Measurements from ENCODE around the gene CXXC4.

Gene CXXC4

DNA sequence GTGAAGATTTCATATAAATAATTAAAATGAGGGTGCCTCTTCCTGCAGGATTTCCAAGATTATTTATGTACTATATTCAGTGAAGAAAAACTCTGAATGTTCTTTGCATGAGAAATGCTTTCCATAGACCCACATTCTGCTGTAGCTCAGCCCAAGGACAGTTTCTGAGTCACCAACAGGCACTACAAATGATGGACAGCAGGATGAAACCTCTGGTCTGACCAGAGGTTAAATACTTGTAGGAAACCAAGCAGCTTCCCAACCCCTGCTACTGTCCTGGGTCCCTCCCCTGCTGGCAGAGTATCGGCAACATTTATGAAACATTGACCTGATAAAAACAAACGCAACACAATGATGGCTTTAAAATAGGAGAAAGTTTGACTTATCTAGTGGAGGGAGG lies 73.1 kb downstream of the CXXC4 start:
- TF ChIP-seq CTCF (IDR thresholded peaks at IDR 0.05) = no peak
- Histone ChIP-seq H3K9ac (no peak overlapping the region), H3K4me1 (no peaks in the 10 kb centered on the region), H3K9me3 (ENCODE audit: control insufficient read depth, low read length) (no peaks in the 10 kb centered on the region), H3K27me3 (ENCODE audit: control insufficient read depth, insufficient read depth, low read length) (no peaks in the 10 kb centered on the region), H3K4me2 (ENCODE audit: low read length) (no peak overlapping the region), H3K27ac (no peak overlapping the region), H3K79me2 (no peaks in the 10 kb centered on the region), H3K4me3 (ENCODE audit: low read depth, low read length) (no peak overlapping the region), H3K36me3 (ENCODE audit: control insufficient read depth, insufficient read depth, low read length) (no peaks in the 10 kb centered on the region), H2AFZ (no peak overlapping the region)

GRCh38 chr4:104420766-104421165 lies 73.9 kb downstream of the CXXC4 start:
- H3K27ac ChIP-seq = no peak overlapping the region
- H3K4me2 ChIP-seq (ENCODE audit: low read length) = no peak overlapping the region
- no peaks in the 10 kb centered on the region for H3K9me3 ChIP-seq (ENCODE audit: control insufficient read depth, low read length)
- no peaks in the 10 kb centered on the region for H3K4me1 ChIP-seq
- H2AFZ ChIP-seq = no peak overlapping the region
- H3K36me3 ChIP-seq (ENCODE audit: control insufficient read depth, insufficient read depth, low read length) = no peaks in the 10 kb centered on the region
- H3K4me3 ChIP-seq (ENCODE audit: low read depth, low read length) = no peak overlapping the region
- no peak overlapping the region for H3K9ac ChIP-seq
- H3K79me2 ChIP-seq = no peaks in the 10 kb centered on the region
- TF ChIP-seq CTCF (IDR thresholded peaks at IDR 0.05) = no peak
- no peaks in the 10 kb centered on the region for H3K27me3 ChIP-seq (ENCODE audit: control insufficient read depth, insufficient read depth, low read length)

Data from parathyroid adenoma (tissue), 2 donors.